ENCODE data around the gene KLHDC7A. TPM values are rescaled to one million over a fixed set of nuclear protein-coding genes. Genes with fewer than 3 reads are reported as not detected.

The KLHDC7A gene
- total RNA-seq, 1 experiment from 2014 or later, result not detected

- peaks cover 7% of the 10 kb centered on the region for H3K36me3 Mint-ChIP-seq (ENCODE audit: insufficient read depth, unreplicated experiment)
- H3K4me1 Mint-ChIP-seq (ENCODE audit: insufficient read depth, unreplicated experiment), result no peaks in the 10 kb centered on the region
- H3K27me3 Mint-ChIP-seq (ENCODE audit: insufficient read depth, unreplicated experiment), result peaks cover 21% of the 10 kb centered on the region
- intact Hi-C loops (cut with micrococcal nuclease), result no loop called here
- no peak overlapping the region for H3K4me3 Mint-ChIP-seq (ENCODE audit: unreplicated experiment)
- no peaks in the 10 kb centered on the region for H3K9me3 Mint-ChIP-seq (ENCODE audit: unreplicated experiment)
- ChIA-PET POLR2A (no interaction called here), CTCF (no interaction called here)
- DNase-seq (ENCODE audit: unreplicated experiment), result no peak
- H3K27ac Mint-ChIP-seq (ENCODE audit: low read depth, unreplicated experiment), result no peak overlapping the region
- BruUV-seq (replicated peaks), result no TSS peak
- no peak for TF ChIP-seq CTCF (IDR thresholded peaks at IDR 0.05; ENCODE audit: unreplicated experiment)
Measured at GRCh38 chr1:18443587-18444520, 36.9 kb upstream of the KLHDC7A start.

GRCh38 chr1:18444563-18444962, 36.2 kb upstream of the KLHDC7A start:
- no TSS peak for BruUV-seq (replicated peaks)
- intact Hi-C loops (cut with micrococcal nuclease), result no loop called here
- no peak for TF ChIP-seq CTCF (IDR thresholded peaks at IDR 0.05; ENCODE audit: unreplicated experiment)
- Mint-ChIP-seq H3K27me3 (ENCODE audit: insufficient read depth, unreplicated experiment) (peaks cover 21% of the 10 kb centered on the region), H3K9me3 (ENCODE audit: unreplicated experiment) (no peaks in the 10 kb centered on the region), H3K27ac (ENCODE audit: low read depth, unreplicated experiment) (no peak overlapping the region), H3K36me3 (ENCODE audit: insufficient read depth, unreplicated experiment) (peaks cover 7% of the 10 kb centered on the region), H3K4me1 (ENCODE audit: insufficient read depth, unreplicated experiment) (no peaks in the 10 kb centered on the region), H3K4me3 (ENCODE audit: unreplicated experiment) (no peak overlapping the region)
- POLR2A ChIA-PET, result no interaction called here
- DNase-seq (ENCODE audit: unreplicated experiment), result no peak
- CTCF ChIA-PET, result no interaction called here

- Mint-ChIP-seq H3K9me3 (ENCODE audit: unreplicated experiment) (no peaks in the 10 kb centered on the region), H3K36me3 (ENCODE audit: insufficient read depth, unreplicated experiment) (no peaks in the 10 kb centered on the region), H3K4me1 (ENCODE audit: insufficient read depth, unreplicated experiment) (no peaks in the 10 kb centered on the region), H3K27ac (ENCODE audit: low read depth, unreplicated experiment) (no peak overlapping the region), H3K27me3 (ENCODE audit: insufficient read depth, unreplicated experiment) (peaks cover 31% of the 10 kb centered on the region), H3K4me3 (ENCODE audit: unreplicated experiment) (no peak overlapping the region)
- no peak for DNase-seq (ENCODE audit: unreplicated experiment)
- TF ChIP-seq CTCF (IDR thresholded peaks at IDR 0.05; ENCODE audit: unreplicated experiment), result no peak
- intact Hi-C loops (cut with micrococcal nuclease), result no loop called here
- ChIA-PET POLR2A (no interaction called here), CTCF (no interaction called here)
- no TSS peak for BruUV-seq (replicated peaks)
Measured at GRCh38 chr1:18446751-18447150, 34.0 kb upstream of the KLHDC7A start.

GRCh38 chr1:18447509-18448220, 33.1 kb upstream of the KLHDC7A start:
- Mint-ChIP-seq H3K4me1 (ENCODE audit: insufficient read depth, unreplicated experiment) (no peaks in the 10 kb centered on the region), H3K4me3 (ENCODE audit: unreplicated experiment) (no peak overlapping the region), H3K9me3 (ENCODE audit: unreplicated experiment) (no peaks in the 10 kb centered on the region), H3K27ac (ENCODE audit: low read depth, unreplicated experiment) (no peak overlapping the region), H3K36me3 (ENCODE audit: insufficient read depth, unreplicated experiment) (no peaks in the 10 kb centered on the region), H3K27me3 (ENCODE audit: insufficient read depth, unreplicated experiment) (peaks cover 27% of the 10 kb centered on the region)
- DNase-seq (ENCODE audit: unreplicated experiment), result no peak
- BruUV-seq (replicated peaks), result no TSS peak
- TF ChIP-seq CTCF (IDR thresholded peaks at IDR 0.05; ENCODE audit: unreplicated experiment), result no peak
- intact Hi-C loops (cut with micrococcal nuclease), result no loop called here
- ChIA-PET POLR2A (no interaction called here), CTCF (no interaction called here)
